Stimulated activated CD4-positive, alpha-beta T cell treated with anti-CD3 and anti-CD28 coated beads, Interleukin-15, amount 100 ng/mL, for 48 hours (primary cell): ENCODE results near the gene SAMD10.
A peak's percentile ranks its signal among the peaks of the same experiment; 100 is the strongest.
"Not testable (repeated sequence)": the region's sequence is repeated elsewhere in the genome, so short reads cannot be mapped to it uniquely, and the experiment has no call there.

Source experiments
- DNase-seq, 2 donors: peaks; one replicate each; pipeline ENCODE4 v3.0.0-alpha.2; 2020; ENCODE audit warnings: low read depth in 2 of 2

The SAMD10 gene

GRCh38 chr20:64001607-64002011, 22.2 kb upstream of the SAMD10 start:
- no peak for DNase-seq

GRCh38 chr20:64000906-64001305, 21.5 kb upstream of the SAMD10 start:
- DNase-seq, result no peak

- DNase-seq, result no peak
Measured at GRCh38 chr20:63982937-63983336, 3.5 kb upstream of the SAMD10 start.

GRCh38 chr20:63980806-63981728, 1.6 kb upstream of the SAMD10 start, which contains the start of gene PRPF6:
Gene PRPF6 (plus strand): TSS chr20:63981132. CDS start chr20:63981246, 114 bp downstream.
- peak; percentile 91 to 95 for DNase-seq

- peak in 1 of 2 donors; percentile 40 for DNase-seq
Measured at GRCh38 chr20:63980317-63980805, 919 bp upstream of the SAMD10 start.

- no peak for DNase-seq
Measured at GRCh38 chr20:63979229-63979556, 249 bp downstream of the SAMD10 start.

GRCh38 chr20:63978319-63979228, 868 bp downstream of the SAMD10 start:
- no peak for DNase-seq

GRCh38 chr20:63977739-63978276, 1.6 kb downstream of the SAMD10 start:
- DNase-seq, result peak in 1 of 2 donors; percentile 39

- DNase-seq, result no peak
Measured at GRCh38 chr20:63976980-63977738, 2.3 kb downstream of the SAMD10 start.

GRCh38 chr20:63976511-63976910, 2.9 kb downstream of the SAMD10 start:
- not testable (repeated sequence) for DNase-seq

- DNase-seq, result no peak
Measured at GRCh38 chr20:63974402-63975200, 4.8 kb downstream of the SAMD10 start.

GRCh38 chr20:63973636-63974401, 5.6 kb downstream of the SAMD10 start:
- DNase-seq, result peak in 1 of 2 donors; percentile 68

- no peak for DNase-seq
Measured at GRCh38 chr20:63973160-63973479, 6.3 kb downstream of the SAMD10 start.

- no peak for DNase-seq
Measured at GRCh38 chr20:63972312-63973159, 6.9 kb downstream of the SAMD10 start.

- DNase-seq, result not testable (repeated sequence)
Measured at GRCh38 chr20:63971960-63972311, 7.5 kb downstream of the SAMD10 start.

GRCh38 chr20:63970714-63971431, 8.6 kb downstream of the SAMD10 start:
- DNase-seq, result no peak

- DNase-seq, result no peak
Measured at GRCh38 chr20:63969838-63970713, 9.4 kb downstream of the SAMD10 start, which contains the start of gene ZNF512B. Gene ZNF512B (minus strand): TSS chr20:63969930. CDS start chr20:63967950, 1,980 bp downstream.
